ENCODE results near the gene LCLAT1.

LCLAT1 gene

GRCh38 chr2:30633039-30633438 is 186.0 kb downstream of the LCLAT1 start:
- Histone ChIP-seq H3K4me3 (ENCODE audit: low read depth, low read length) (no peak overlapping the region), H3K9me3 (ENCODE audit: control insufficient read depth, insufficient read depth, low read depth, low read length) (no peaks in the 10 kb centered on the region), H3K4me1 (ENCODE audit: control insufficient read depth, insufficient read depth, low read length) (no peaks in the 10 kb centered on the region), H3K27ac (ENCODE audit: extremely low read depth, low read depth, low read length) (no peak overlapping the region), H3K36me3 (ENCODE audit: control insufficient read depth in 2 of 2, insufficient read depth in 1 of 2, low read length in 2 of 2) (no peaks in the 10 kb centered on the region)
- ChIA-PET CTCF (no interaction called here), POLR2A (no interaction called here)
- TF ChIP-seq GLIS2 (tag by site-specific recombination; IDR thresholded peaks at IDR 0.05) (no peak), ZNF274 (IDR thresholded peaks at IDR 0.05; ENCODE audit: low read length) (no peak), ZNF274 (tag by site-specific recombination; IDR thresholded peaks at IDR 0.05; ENCODE audit: borderline replicate concordance) (no peak), ZNF175 (tag by site-specific recombination; IDR thresholded peaks at IDR 0.05) (no peak), ZNF677 (tag by site-specific recombination; IDR thresholded peaks at IDR 0.05) (no peak), REPIN1 (tag by site-specific recombination; IDR thresholded peaks at IDR 0.05; ENCODE audit: low read depth) (no peak), ZBTB7A (tag by site-specific recombination; IDR thresholded peaks at IDR 0.05; ENCODE audit: low read depth) (no peak), ZNF585B (tag by site-specific recombination; IDR thresholded peaks at IDR 0.05) (no peak), EGR2 (tag by site-specific recombination; IDR thresholded peaks at IDR 0.05; ENCODE audit: low read depth) (no peak), ZFP41 (tag by site-specific recombination; IDR thresholded peaks at IDR 0.05; ENCODE audit: borderline replicate concordance) (no peak)

GRCh38 chr2:30636311-30636710 is 189.3 kb downstream of the LCLAT1 start:
- H3K4me3 ChIP-seq (ENCODE audit: low read depth, low read length): no peak overlapping the region
- no peak for TF ChIP-seq ZNF239 (tag by site-specific recombination; IDR thresholded peaks at IDR 0.05)
- no peak for TF ChIP-seq ZNF830 (tag by site-specific recombination; IDR thresholded peaks at IDR 0.05; ENCODE audit: low read depth)
- TF ChIP-seq ZNF600 (tag by site-specific recombination; IDR thresholded peaks at IDR 0.05): no peak
- no peak for TF ChIP-seq ZNF148 (tag by site-specific recombination; IDR thresholded peaks at IDR 0.05; ENCODE audit: borderline replicate concordance)
- TF ChIP-seq ZNF626 (tag by site-specific recombination; IDR thresholded peaks at IDR 0.05): no peak
- no peak for TF ChIP-seq ZFP41 (tag by site-specific recombination; IDR thresholded peaks at IDR 0.05; ENCODE audit: borderline replicate concordance)
- TF ChIP-seq PRDM2 (tag by site-specific recombination; IDR thresholded peaks at IDR 0.05; ENCODE audit: borderline replicate concordance): no peak
- TF ChIP-seq KLF16 (tag by site-specific recombination; IDR thresholded peaks at IDR 0.05): no peak
- TF ChIP-seq ZNF544 (tag by site-specific recombination; IDR thresholded peaks at IDR 0.05): no peak
- peaks cover 5 to 11% of the 10 kb centered on the region in 2 experiments; a peak in 2 of 3 replicates for H3K36me3 ChIP-seq (ENCODE audit: control insufficient read depth in 2 of 2, insufficient read depth in 1 of 2, low read length in 2 of 2)
- H3K27ac ChIP-seq (ENCODE audit: extremely low read depth, low read depth, low read length): no peak overlapping the region
- CTCF ChIA-PET: interaction anchor here (0.8 kb wide), 1 partner anchor 257 kb away, joined by 4 read pairs; no protein-coding TSS in a partner anchor
- no peaks in the 10 kb centered on the region for H3K9me3 ChIP-seq (ENCODE audit: control insufficient read depth, insufficient read depth, low read depth, low read length)
- POLR2A ChIA-PET: no interaction called here
- H3K4me1 ChIP-seq (ENCODE audit: control insufficient read depth, insufficient read depth, low read length): no peaks in the 10 kb centered on the region

Measured in HEK293 (cell line).